Peyer's patch (tissue), 4 donors: ENCODE results near the gene STAG1. TPM values are rescaled to one million over a fixed set of nuclear protein-coding genes. Genes with fewer than 3 reads are reported as not detected.
"Not testable (repeated sequence)": the region's sequence is repeated elsewhere in the genome, so short reads cannot be mapped to it uniquely, and the experiment has no call there.

Experiments used
- DNase-seq, 3 donors: peaks; one replicate each; pipeline ENCODE4 v3.0.0-alpha.2; 2017 to 2019
- H3K27ac ChIP-seq, 4 donors: fragments of 200-600 bp; sonication (generic); one replicate each; pipeline ENCODE4 v1.5.1; 2016 to 2019
- H3K27me3 ChIP-seq, 2 donors: fragments of 200-600 bp; sonication (generic); one replicate each; pipeline ENCODE4 v1.5.1; 2019
- H3K36me3 ChIP-seq, 3 donors: fragments of 200-600 bp; sonication (generic); one replicate each; pipeline ENCODE4 v1.5.1; 2016 to 2019
- H3K4me1 ChIP-seq, 4 donors: fragments of 200-600 bp; sonication (generic); one replicate each; pipeline ENCODE4 v1.5.1; 2016 to 2019
- H3K4me3 ChIP-seq, 4 donors: fragments of 200-600 bp; sonication (generic); 1 replicate in 3 of 4; 2 replicates in 1 of 4; pipeline ENCODE4 v1.5.1; 2016 to 2019; ENCODE audit warnings: mild to moderate bottlenecking in 1 of 4
- H3K9me3 ChIP-seq, 4 donors: fragments of 200-600 bp; sonication (generic); one replicate each; pipeline ENCODE4 v1.5.1; 2016 to 2019; ENCODE audit warnings: mild to moderate bottlenecking in 1 of 4
- CTCF ChIP-seq, 6 experiments: fragments of 450-650 bp in 4 of 6; fragments of 200-600 bp in 2 of 6; sonication (generic) in 1 of 6; IDR thresholded peaks; one replicate each; pipeline ENCODE4 v1.5.1; 2017 to 2019; ENCODE audit warnings: antibody characterized with exemption in 6 of 6, mild to moderate bottlenecking in 3 of 6, moderate library complexity in 1 of 6
- POLR2A ChIP-seq, 2 donors: fragments of 450-650 bp; IDR thresholded peaks; one replicate each; pipeline ENCODE4 v1.5.1; 2017; ENCODE audit warnings: antibody characterized with exemption in 2 of 2, mild to moderate bottlenecking in 2 of 2, moderate library complexity in 2 of 2
- total RNA-seq, 4 donors: library from RNA; depleted of rRNA; stranded (reverse); fragments of >200 nt; gene quantifications; one replicate each; pipeline ENCODE4 v1.1.0, GENCODE V29; 2016

Gene STAG1
- total RNA-seq, 4 donors from 2014 or later = 22.6 to 91.6 (median 35.2) TPM

GRCh38 chr3:136653628-136654027, 98.5 kb downstream of the STAG1 start:
- Histone ChIP-seq H3K9me3 (peaks cover 0 to 10% (median 0%) of the 10 kb centered on the region in 4 donors), H3K4me1 (no peaks in the 10 kb centered on the region), H3K4me3 (no peak overlapping the region), H3K27me3 (no peaks in the 10 kb centered on the region), H3K36me3 (no peaks in the 10 kb centered on the region), H3K27ac (no peak overlapping the region)
- TF ChIP-seq POLR2A (IDR thresholded peaks at IDR 0.05) = no peak
- TF ChIP-seq CTCF (IDR thresholded peaks at IDR 0.05) = no peak
- DNase-seq = no peak

- DNase-seq = no peak
- H3K27ac ChIP-seq = no peak overlapping the region
- no peaks in the 10 kb centered on the region for H3K27me3 ChIP-seq
These were observed 100.6 kb downstream of the STAG1 start for GRCh38 chr3:136651581-136651980.

DNA sequence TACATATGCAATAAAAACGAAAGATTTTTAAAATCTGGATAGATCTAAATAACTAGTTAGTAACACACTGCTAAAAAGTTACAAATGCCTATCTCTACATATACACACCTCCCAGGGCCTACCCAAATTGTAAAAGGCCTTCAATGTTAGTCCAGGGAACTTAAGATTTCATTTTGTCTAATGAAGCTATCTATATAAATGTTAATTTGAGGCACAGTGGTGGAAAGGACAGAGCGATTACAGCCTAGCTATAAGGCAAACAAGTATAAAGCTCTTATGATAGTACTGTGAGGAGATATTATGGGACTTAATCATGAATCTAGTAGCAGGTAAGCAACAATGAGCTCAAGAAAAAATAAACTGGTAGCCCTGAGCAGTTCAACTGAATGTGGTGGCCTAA, 101.7 kb downstream of the STAG1 start:
- H3K4me3 ChIP-seq = no peak overlapping the region
- H3K36me3 ChIP-seq = no peaks in the 10 kb centered on the region
- no peak for DNase-seq
- no peaks in the 10 kb centered on the region for H3K27me3 ChIP-seq
- peaks cover 0 to 10% (median 0%) of the 10 kb centered on the region in 4 donors for H3K9me3 ChIP-seq
- H3K27ac ChIP-seq = no peak overlapping the region
- no peaks in the 10 kb centered on the region for H3K4me1 ChIP-seq
- TF ChIP-seq CTCF (IDR thresholded peaks at IDR 0.05) = no peak
- no peak for TF ChIP-seq POLR2A (IDR thresholded peaks at IDR 0.05)

More at GRCh38 chr3:136651581-136651980, 100.6 kb downstream of the STAG1 start:
- Histone ChIP-seq H3K9me3 (peaks cover 0 to 10% (median 0%) of the 10 kb centered on the region in 4 donors), H3K4me1 (no peaks in the 10 kb centered on the region), H3K36me3 (no peaks in the 10 kb centered on the region), H3K4me3 (no peak overlapping the region)
- TF ChIP-seq CTCF (IDR thresholded peaks at IDR 0.05) (no peak), POLR2A (IDR thresholded peaks at IDR 0.05) (no peak)

- TF ChIP-seq CTCF (IDR thresholded peaks at IDR 0.05) (no peak), POLR2A (IDR thresholded peaks at IDR 0.05) (no peak)
These were observed 106.3 kb downstream of the STAG1 start for GRCh38 chr3:136645915-136646314.

GRCh38 chr3:136644212-136644611, 108.0 kb downstream of the STAG1 start:
- no peak overlapping the region for H3K4me3 ChIP-seq
- no peaks in the 10 kb centered on the region for H3K27me3 ChIP-seq
- no peaks in the 10 kb centered on the region for H3K4me1 ChIP-seq
- no peak overlapping the region for H3K27ac ChIP-seq
- TF ChIP-seq CTCF (IDR thresholded peaks at IDR 0.05) (no peak), POLR2A (IDR thresholded peaks at IDR 0.05) (no peak)
- no peaks in the 10 kb centered on the region for H3K9me3 ChIP-seq
- no peak for DNase-seq
- H3K36me3 ChIP-seq = no peaks in the 10 kb centered on the region

More at GRCh38 chr3:136645915-136646314, 106.3 kb downstream of the STAG1 start:
- Histone ChIP-seq H3K27ac (no peak overlapping the region), H3K4me3 (no peak overlapping the region), H3K27me3 (no peaks in the 10 kb centered on the region), H3K4me1 (no peaks in the 10 kb centered on the region), H3K9me3 (no peaks in the 10 kb centered on the region), H3K36me3 (no peaks in the 10 kb centered on the region)
- no peak for DNase-seq

DNA sequence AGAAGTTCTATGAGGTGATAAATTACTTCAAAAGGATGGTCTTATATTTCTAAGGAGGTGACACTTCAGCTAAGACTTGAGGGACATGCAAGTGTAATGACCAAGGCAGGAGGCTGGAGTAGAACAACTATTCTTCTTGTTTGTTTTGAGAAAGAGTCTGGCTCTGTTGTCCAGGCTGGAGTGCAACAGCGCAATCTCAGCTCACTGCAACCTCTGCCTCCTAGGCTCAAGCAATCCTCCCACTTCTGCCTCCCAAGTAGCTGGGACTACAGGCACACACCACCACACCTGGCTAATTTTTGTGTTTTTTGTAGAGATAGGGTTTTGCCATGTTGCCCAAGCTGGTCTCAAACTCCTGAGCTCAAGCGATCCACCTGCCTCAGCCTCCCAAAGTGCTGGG, 108.8 kb downstream of the STAG1 start:
- H3K36me3 ChIP-seq, H3K9me3 ChIP-seq, H3K27me3 ChIP-seq, H3K27ac ChIP-seq, H3K4me3 ChIP-seq, DNase-seq, H3K4me1 ChIP-seq: not testable (repeated sequence)
